NCI-H460 (cell line): ENCODE results near the gene RHOB. TPM values are rescaled to one million over a fixed set of nuclear protein-coding genes. Genes with fewer than 3 reads are reported as not detected.
"Not testable (repeated sequence)": the region's sequence is repeated elsewhere in the genome, so short reads cannot be mapped to it uniquely, and the experiment has no call there.

Experiments
- DNase-seq: peaks from one replicate; pipeline ENCODE4 v3.0.0-alpha.2; 2016; ENCODE audit warnings: low read depth; ENCODE audit errors: extremely low read depth
- total RNA-seq: library from RNA; depleted of rRNA; stranded (reverse); fragments of >200 nt; shearing (Covaris generic); gene quantifications from 2 replicates; pipeline ENCODE4 v1.2.3, GENCODE V29; 2014

The RHOB gene
- total RNA-seq, 1 experiment from 2014 or later = 645 TPM

- not testable (repeated sequence) for DNase-seq
Observed at GRCh38 chr2:20435456-20435855, 11.4 kb upstream of the RHOB start.

DNA sequence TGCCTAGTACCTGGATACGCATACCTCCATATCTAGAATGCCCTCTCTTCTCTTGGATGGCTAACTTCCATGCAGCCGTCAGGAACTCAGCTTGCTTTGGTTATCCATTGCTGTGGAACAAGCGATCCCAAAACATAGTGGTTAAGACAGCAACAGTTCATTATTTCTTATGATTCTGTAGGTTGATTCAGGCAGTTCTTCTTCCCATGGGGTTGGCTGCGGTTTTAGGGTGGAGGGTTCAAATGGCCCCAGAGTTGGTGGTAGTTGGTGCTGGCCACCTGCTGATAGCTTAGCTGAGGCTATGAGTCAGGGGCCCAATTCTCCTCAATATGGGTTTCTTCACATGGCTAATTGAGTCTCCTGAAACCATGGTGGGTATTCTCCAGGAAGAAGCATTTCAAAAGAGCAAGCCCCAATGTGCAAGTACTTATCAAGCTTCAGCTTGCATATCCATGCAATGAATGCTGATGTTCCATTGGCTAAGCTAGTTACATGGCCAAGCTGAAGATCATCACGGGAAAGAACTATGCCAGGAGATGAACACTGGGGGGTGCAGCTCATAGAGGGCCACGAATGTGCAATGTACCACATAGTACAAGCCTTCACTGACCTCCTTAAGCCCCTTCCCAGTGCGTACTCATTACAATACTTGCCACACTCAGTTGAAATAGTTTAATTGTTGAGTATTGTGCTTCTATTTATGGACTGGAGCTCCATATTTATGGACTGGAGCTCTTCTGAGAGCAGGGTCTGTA lies 10.0 kb upstream of the RHOB start:
- no peak for DNase-seq

DNA sequence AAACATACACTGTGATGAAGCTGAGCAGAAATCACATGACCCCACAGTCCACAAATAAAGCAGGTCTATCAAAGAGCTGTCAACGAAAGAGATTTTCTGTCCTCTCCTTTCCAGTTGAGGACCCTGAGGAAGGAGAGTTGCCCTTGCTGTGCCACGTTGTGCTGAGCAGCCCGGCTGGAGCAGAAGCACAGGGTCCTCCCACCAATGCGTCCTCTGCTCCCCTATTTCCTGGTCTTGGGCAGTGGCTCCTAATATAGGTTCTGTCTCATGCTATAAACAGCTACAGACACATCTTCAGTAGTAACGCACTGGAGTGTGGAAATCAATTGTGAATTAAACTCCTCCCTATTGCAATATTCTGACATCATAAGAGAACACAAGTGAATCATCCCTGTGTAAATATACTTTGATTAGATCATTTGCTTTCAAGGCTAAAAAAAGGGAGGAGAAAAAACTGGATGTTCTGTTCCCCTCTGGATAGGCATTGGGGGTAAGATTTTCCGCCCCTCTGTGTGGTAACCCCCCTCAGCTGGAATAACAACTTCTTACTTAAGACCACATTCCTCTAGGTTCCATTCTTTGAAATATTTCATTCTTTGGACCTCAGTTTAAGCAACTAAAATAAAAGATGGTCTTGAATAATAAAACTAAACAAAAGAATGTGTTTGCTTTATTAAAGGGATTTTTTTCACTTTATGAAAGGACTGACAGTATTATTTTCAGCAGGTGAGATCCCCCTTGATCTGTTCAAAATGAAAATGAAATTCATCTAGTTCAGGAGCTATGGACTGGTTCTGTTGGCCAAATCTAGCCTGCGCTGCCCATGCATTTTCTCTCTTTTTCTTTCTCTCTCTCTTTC lies 8.3 kb upstream of the RHOB start:
- peak; percentile 92 for DNase-seq

- no peak for DNase-seq
Observed at GRCh38 chr2:20439193-20439475, 7.7 kb upstream of the RHOB start.

DNA sequence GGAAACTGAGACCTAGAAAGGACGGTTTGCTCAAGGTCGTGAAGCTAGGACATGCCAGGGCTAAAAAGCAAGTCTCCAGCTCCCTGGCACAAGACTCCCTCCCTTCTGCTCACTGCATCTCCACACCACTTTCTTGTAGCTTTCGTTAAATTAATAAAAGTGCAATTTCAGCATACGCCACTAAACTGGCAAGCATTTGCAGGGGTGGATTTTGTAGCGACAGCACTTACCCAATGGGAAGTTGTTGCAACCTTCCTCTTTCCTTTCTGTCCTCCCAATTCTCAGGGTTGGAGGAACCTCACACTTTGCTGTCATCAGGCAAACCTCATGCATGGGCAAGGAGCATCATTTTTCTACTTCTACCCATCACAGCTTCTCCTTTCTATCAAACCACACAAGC lies 7.4 kb upstream of the RHOB start:
- no peak for DNase-seq

DNA sequence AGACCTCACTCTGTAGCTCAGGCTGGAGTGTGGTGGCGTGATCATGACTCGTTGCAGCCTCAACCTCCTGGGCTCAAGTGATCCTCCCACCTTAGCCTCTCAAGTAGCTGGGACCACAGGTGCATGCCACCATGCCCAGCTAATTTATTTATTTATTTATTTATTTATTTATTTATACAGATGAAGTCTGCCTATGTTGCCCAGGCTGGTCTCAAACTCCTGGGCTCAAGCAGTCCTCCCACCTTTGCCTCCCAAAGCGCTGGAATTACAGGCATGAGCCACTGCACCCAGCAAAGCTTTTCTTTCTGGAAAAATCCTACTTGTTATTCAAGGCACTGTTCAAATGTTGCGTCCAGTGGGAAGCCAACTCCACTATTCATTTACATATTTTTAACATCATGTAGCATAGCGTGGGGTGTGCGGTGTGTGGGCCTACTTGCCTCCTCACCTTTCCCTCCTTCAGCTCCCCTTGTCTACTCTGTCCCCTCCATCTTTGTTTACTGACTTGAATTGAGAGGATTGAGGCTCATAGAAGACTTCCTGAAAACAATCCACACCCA lies 6.8 kb upstream of the RHOB start:
- DNase-seq = no peak

DNA sequence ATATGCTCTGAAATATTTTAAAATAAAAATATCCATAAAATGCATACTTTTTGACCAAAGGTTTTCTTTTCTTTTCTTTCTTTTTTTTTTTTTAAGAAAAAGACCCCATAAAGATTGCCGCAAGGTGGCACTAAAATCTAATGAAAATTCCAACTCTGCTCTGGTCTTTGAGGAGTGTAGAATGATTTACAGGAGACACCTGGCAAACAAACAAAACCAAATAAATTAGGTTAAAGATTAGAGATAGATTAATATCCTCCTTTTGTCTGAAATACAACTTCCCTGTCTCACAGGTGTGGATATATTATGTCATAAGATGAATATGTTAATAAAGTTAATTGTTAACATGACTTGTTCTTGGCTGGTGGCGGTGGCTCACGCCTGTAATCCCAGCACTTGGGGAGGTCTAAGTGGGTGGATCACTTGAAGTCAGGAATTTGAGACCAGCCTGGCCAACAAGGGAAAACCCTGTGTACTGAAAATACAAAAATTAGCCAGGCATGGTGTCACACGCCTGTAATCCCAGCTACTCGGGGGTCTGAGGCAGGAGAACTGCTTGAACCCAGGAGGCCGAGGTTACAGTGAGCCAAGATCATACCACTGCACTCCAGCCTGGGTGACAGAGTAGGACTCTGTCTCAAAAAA lies 3.5 kb upstream of the RHOB start:
- DNase-seq = peak; percentile 59

- DNase-seq = no peak
Observed at GRCh38 chr2:20444101-20444992, 2.5 kb upstream of the RHOB start.

GRCh38 chr2:20444993-20445910 lies 1.6 kb upstream of the RHOB start:
- no peak for DNase-seq

GRCh38 chr2:20446255-20446916 lies 488 bp upstream of the RHOB start:
- no peak for DNase-seq

DNA sequence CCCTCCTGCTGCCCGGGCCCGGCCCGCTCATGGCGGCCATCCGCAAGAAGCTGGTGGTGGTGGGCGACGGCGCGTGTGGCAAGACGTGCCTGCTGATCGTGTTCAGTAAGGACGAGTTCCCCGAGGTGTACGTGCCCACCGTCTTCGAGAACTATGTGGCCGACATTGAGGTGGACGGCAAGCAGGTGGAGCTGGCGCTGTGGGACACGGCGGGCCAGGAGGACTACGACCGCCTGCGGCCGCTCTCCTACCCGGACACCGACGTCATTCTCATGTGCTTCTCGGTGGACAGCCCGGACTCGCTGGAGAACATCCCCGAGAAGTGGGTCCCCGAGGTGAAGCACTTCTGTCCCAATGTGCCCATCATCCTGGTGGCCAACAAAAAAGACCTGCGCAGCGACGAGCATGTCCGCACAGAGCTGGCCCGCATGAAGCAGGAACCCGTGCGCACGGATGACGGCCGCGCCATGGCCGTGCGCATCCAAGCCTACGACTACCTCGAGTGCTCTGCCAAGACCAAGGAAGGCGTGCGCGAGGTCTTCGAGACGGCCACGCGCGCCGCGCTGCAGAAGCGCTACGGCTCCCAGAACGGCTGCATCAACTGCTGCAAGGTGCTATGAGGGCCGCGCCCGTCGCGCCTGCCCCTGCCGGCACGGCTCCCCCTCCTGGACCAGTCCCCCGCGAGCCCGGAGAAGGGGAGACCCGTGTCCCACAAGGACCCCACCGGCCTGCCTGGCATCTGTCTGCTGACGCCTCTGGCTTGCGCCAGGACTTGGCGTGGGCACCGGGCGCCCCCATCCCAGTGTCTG lies 767 bp downstream of the RHOB start:
- no peak for DNase-seq

- DNase-seq = no peak
Observed at GRCh38 chr2:20448246-20448976, 1.5 kb downstream of the RHOB start.

- DNase-seq = no peak
Observed at GRCh38 chr2:20448977-20449306, 2.1 kb downstream of the RHOB start.

GRCh38 chr2:20449501-20450200 lies 2.8 kb downstream of the RHOB start:
- DNase-seq = no peak

GRCh38 chr2:20450201-20450999 lies 3.5 kb downstream of the RHOB start:
- peak; percentile 81 for DNase-seq

DNA sequence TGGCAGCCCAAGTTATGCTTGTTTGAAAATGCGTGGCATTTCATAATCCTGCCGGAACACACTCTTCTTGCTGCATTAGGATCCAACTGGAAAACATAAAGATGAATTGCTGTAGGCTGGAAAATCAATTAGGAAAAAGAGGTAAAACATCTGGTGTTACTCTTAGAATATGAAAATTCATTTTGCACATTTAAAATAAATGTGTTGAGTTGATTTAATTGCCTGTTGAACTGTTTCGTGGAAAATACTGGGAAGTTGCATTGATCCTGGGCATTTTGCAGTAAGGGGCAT lies 4.1 kb downstream of the RHOB start:
- DNase-seq = no peak
